ENCODE results near the gene SIK3. TPM values are rescaled to one million over a fixed set of nuclear protein-coding genes. Genes with fewer than 3 reads are reported as not detected.

The SIK3 gene
- total and polyA plus RNA-seq, 11 donors = 11.8 to 67.4 (median 38.1) TPM

DNA sequence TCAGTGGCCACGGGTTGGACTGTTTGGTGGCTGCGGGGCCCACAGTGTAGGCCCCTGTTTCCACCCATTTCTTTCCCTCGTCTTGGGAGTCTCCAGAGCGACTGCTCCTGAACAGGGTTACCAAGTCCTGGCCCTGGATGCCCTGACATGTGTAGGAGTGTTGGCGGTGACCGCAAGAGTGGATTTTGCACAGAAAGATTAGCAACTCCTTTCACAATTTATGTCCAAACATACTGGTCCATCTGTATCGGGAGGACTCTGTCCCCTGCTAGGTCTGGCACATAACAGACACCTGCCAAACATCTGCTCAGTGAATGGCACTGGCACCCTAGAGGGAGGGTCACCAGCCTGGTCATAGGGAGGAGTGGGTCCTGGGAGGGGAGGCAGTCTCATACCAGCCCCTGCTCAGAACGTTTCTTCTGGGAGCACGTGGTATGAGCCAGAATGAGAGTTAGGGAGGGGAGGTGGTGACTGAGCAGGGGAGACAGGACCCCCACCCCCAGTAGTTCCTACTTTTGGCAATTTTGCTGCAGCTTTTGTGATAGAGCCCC lies 257.4 kb downstream of the SIK3 start:
- H3K27me3 ChIP-seq = no peaks in the 10 kb centered on the region
- H3K4me3 ChIP-seq = no peak overlapping the region
- DNase-seq = no peak
- H3K9me3 ChIP-seq = no peaks in the 10 kb centered on the region
- ATAC-seq = no peak
- H3K27ac ChIP-seq = no peak overlapping the region
- WGBS, 4 donors = 59 to 86% (median 72%) methylated on average over 9 of the region's 9 CpGs
- peaks cover 0 to 30% (median 25%) of the 10 kb centered on the region in 9 donors for H3K36me3 ChIP-seq
- peaks cover 0 to 53% (median 19%) of the 10 kb centered on the region in 12 donors for H3K4me1 ChIP-seq
- intact Hi-C loops (cut with DNase I) = no loop called here
- TF ChIP-seq, protein P1, sequence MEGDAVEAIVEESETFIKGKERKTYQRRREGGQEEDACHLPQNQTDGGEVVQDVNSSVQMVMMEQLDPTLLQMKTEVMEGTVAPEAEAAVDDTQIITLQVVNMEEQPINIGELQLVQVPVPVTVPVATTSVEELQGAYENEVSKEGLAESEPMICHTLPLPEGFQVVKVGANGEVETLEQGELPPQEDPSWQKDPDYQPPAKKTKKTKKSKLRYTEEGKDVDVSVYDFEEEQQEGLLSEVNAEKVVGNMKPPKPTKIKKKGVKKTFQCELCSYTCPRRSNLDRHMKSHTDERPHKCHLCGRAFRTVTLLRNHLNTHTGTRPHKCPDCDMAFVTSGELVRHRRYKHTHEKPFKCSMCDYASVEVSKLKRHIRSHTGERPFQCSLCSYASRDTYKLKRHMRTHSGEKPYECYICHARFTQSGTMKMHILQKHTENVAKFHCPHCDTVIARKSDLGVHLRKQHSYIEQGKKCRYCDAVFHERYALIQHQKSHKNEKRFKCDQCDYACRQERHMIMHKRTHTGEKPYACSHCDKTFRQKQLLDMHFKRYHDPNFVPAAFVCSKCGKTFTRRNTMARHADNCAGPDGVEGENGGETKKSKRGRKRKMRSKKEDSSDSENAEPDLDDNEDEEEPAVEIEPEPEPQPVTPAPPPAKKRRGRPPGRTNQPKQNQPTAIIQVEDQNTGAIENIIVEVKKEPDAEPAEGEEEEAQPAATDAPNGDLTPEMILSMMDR (IDR thresholded peaks at IDR 0.05) = no peak
- TF ChIP-seq POLR2A (IDR thresholded peaks at IDR 0.05) = no peak

- ATAC-seq (no peak), DNase-seq (no peak)
- H3K9me3 ChIP-seq = no peaks in the 10 kb centered on the region
- intact Hi-C loops (cut with DNase I) = no loop called here
- H3K36me3 ChIP-seq = peaks cover 0 to 25% (median 20%) of the 10 kb centered on the region in 9 donors
- no peak overlapping the region for H3K4me3 ChIP-seq
- 47 to 61% (median 52%) methylated on average over 6 of the region's 6 CpGs for WGBS, 4 donors
- no peaks in the 10 kb centered on the region for H3K27me3 ChIP-seq
- peaks cover 0 to 58% (median 22%) of the 10 kb centered on the region in 12 donors for H3K4me1 ChIP-seq
- TF ChIP-seq POLR2A (IDR thresholded peaks at IDR 0.05) = no peak
- TF ChIP-seq, protein P1 (IDR thresholded peaks at IDR 0.05) = peak in 8 of 12 donors; percentile 6 to 48 (median 16)
- H3K27ac ChIP-seq = no peak overlapping the region
These were observed 257.9 kb downstream of the SIK3 start for GRCh38 chr11:116840224-116840745.

DNA sequence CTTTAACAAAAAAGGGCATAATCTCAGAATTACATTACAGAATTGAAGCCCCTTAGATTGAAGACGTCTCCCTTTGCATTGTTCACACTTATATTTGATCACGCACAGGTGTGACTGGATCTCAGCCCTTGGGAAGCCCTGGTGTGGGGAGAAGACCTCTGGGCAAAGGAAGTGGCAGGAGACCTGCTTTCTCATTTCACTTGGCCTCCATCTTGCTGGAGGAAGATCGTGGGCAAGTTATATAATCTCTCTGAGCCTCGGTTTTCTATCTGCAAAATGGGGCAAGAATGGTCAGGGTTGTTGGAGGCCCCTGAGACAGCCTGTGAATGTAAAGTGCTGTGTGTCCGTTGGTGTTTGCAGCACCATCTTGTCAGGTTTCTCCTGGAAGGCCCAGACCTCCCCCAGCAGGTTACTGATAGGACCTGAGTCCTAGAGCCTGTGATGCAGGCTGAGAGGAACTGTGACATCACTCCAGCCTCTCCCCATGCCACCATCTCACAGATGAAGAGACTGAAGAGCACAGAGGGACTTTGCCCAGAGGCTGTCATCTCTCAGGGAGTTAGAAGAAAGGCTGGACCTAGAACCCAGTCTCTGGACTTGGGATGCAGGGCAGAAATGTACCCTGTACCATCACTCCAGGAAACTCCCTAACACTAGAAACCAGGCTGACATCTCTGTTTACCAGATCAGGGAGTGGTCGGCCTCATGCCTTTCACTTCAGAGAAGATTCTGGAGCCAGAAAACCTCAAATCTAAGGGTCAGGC lies 259.7 kb downstream of the SIK3 start:
- no peaks in the 10 kb centered on the region for H3K27me3 ChIP-seq
- intact Hi-C loops (cut with DNase I) = loop anchor here in 3 of 10 donors (5.0 kb wide), 1 partner anchor 46 kb away; the partner anchor contains the start of gene APOA5 (in 3 of the 3)
- no peaks in the 10 kb centered on the region for H3K9me3 ChIP-seq
- peaks cover 0 to 62% (median 29%) of the 10 kb centered on the region in 12 donors for H3K4me1 ChIP-seq
- H3K4me3 ChIP-seq = no peak overlapping the region
- ATAC-seq = no peak
- no peak for DNase-seq
- peaks cover 0 to 8% (median 6%) of the 10 kb centered on the region in 9 donors for H3K36me3 ChIP-seq
- 91 to 94% (median 92%) methylated on average over 6 of the region's 6 CpGs for WGBS, 4 donors
- TF ChIP-seq, protein P1 (IDR thresholded peaks at IDR 0.05) = no peak
- no peak for TF ChIP-seq POLR2A (IDR thresholded peaks at IDR 0.05)
- H3K27ac ChIP-seq = no peak overlapping the region

Measured in heart left ventricle (tissue), 16 donors.